Renal pelvis (tissue), 12 donors: ENCODE results near the gene TOP3B. TPM values are rescaled to one million over a fixed set of nuclear protein-coding genes. Genes with fewer than 3 reads are reported as not detected.

Experiments
- DNase-seq: peaks from one replicate; pipeline ENCODE4 v3.0.0-alpha.2; 2013
- long read RNA-seq, 16 experiments: transcript quantifications; one replicate each; lab custom pipeline, GENCODE V29; 2026
- polyA plus RNA-seq, 3 donors: library from polyadenylated mRNA; unstranded; fragments of 120-200 nt; gene quantifications; one replicate each; pipeline ENCODE4 v1.2.1, GENCODE V29; 2013; ENCODE audit not compliant: insufficient read length in 3 of 3

The TOP3B gene
- polyA plus RNA-seq: 10 to 100 TPM; 26.8 to 50.3 (median 41.0) TPM
- long read RNA-seq, donor 1, partial matches to known transcripts: 0 of 2 reads
- long read RNA-seq, donor 1, other reads (novel, unspliced or antisense): 0 of 2 reads
- long read RNA-seq, donor 2, partial matches to known transcripts: 9 of 10 reads
- long read RNA-seq, donor 2, other reads (novel, unspliced or antisense): 0 of 10 reads
- long read RNA-seq, donor 3, partial matches to known transcripts: 9 of 9 reads
- long read RNA-seq, donor 3, other reads (novel, unspliced or antisense): 0 of 9 reads
- long read RNA-seq, donor 4, full-length matches to known transcripts: 3 of 15 reads
- long read RNA-seq, donor 4, partial matches to known transcripts: 12 of 15 reads
- long read RNA-seq, donor 4, other reads (novel, unspliced or antisense): 0 of 15 reads
- long read RNA-seq, donor 5: 0 reads
- long read RNA-seq, donor 6, full-length matches to known transcripts: 1 of 1 reads
- long read RNA-seq, donor 6, partial matches to known transcripts: 0 of 1 reads
- long read RNA-seq, donor 6, other reads (novel, unspliced or antisense): 0 of 1 reads
- long read RNA-seq, donor 7, partial matches to known transcripts: 6 of 6 reads
- long read RNA-seq, donor 7, other reads (novel, unspliced or antisense): 0 of 6 reads
- long read RNA-seq, donor 8, partial matches to known transcripts: 6 of 6 reads
- long read RNA-seq, donor 8, other reads (novel, unspliced or antisense): 0 of 6 reads
- long read RNA-seq, donor 9, partial matches to known transcripts: 14 of 17 reads
- long read RNA-seq, donor 9, other reads (novel, unspliced or antisense): 0 of 17 reads
- long read RNA-seq, donor 10, partial matches to known transcripts: 10 of 10 reads
- long read RNA-seq, donor 10, other reads (novel, unspliced or antisense): 0 of 10 reads
- long read RNA-seq, donor 11: 0 reads
- long read RNA-seq, donor 12, partial matches to known transcripts: 17 of 17 reads
- long read RNA-seq, donor 12, other reads (novel, unspliced or antisense): 0 of 17 reads
- long read RNA-seq, donor 13, partial matches to known transcripts: 6 of 8 reads
- long read RNA-seq, donor 13, other reads (novel, unspliced or antisense): 0 of 8 reads
- long read RNA-seq, donor 14, partial matches to known transcripts: 6 of 8 reads
- long read RNA-seq, donor 14, other reads (novel, unspliced or antisense): 0 of 8 reads
- long read RNA-seq, donor 15, full-length matches to known transcripts: 3 of 25 reads
- long read RNA-seq, donor 15, partial matches to known transcripts: 22 of 25 reads
- long read RNA-seq, donor 15, other reads (novel, unspliced or antisense): 0 of 25 reads
- long read RNA-seq, donor 16, partial matches to known transcripts: 23 of 23 reads
- long read RNA-seq, donor 16, other reads (novel, unspliced or antisense): 0 of 23 reads

GRCh38 chr22:21982338-21982965, at the start of gene TOP3B:
Gene TOP3B, minus strand, starts transcription at chr22:21982787. Its CDS starts 7,078 bp downstream, at chr22:21975709.
- peak; percentile 71 for DNase-seq

GRCh38 chr22:22031183-22031945, 48.8 kb upstream of the TOP3B start:
- no peak for DNase-seq

- DNase-seq: no peak
Observed at GRCh38 chr22:22030493-22031182, 48.1 kb upstream of the TOP3B start.

DNA sequence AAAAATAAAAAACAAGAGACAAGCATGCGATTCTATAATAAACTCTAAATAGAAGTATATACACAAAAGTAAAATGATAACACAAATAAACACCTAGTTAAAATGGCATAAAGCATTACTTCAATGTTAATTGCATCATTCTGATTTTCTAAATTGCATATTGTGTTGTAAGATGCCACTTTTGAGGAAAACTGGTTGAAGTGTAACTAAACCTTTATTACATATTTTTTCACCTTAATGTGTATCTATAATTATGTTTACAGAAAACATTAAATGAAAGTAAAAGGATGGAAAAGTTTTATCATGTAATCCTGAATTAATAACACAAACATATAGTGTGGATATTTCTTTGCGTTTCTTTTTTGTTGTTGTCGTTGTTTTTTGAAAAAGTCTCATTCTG, 45.4 kb upstream of the TOP3B start:
- DNase-seq: no peak

DNA sequence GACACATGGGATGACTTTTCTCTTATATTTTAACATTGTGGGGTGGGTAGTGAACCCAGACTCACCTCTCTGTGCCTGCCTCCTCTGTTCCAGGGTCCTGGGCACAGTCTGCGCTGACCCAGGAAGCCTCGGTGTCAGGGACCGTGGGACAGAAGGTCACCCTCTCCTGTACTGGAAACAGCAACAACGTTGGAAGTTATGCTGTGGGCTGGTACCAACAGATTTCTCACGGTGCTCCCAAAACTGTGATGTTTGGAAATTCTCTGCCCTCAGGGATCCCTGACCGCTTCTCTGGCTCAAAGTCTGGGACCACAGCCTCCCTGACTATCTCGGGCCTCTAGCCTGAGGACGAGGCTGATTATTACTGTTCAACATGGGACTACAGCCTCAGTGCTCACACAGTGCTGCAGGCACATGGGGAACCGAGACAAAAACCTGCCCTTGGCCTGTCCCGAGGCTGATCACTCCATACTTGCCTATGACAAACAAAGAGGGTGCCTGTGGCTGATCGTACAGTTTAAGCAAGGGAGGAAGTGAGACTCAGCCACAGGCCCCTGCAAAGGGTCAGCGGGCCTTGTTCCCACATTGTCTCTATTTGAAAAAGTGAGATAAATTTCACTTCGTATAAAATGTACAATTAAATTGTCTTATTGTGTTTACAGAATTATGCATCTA, 43.7 kb upstream of the TOP3B start:
- no peak for DNase-seq

DNA sequence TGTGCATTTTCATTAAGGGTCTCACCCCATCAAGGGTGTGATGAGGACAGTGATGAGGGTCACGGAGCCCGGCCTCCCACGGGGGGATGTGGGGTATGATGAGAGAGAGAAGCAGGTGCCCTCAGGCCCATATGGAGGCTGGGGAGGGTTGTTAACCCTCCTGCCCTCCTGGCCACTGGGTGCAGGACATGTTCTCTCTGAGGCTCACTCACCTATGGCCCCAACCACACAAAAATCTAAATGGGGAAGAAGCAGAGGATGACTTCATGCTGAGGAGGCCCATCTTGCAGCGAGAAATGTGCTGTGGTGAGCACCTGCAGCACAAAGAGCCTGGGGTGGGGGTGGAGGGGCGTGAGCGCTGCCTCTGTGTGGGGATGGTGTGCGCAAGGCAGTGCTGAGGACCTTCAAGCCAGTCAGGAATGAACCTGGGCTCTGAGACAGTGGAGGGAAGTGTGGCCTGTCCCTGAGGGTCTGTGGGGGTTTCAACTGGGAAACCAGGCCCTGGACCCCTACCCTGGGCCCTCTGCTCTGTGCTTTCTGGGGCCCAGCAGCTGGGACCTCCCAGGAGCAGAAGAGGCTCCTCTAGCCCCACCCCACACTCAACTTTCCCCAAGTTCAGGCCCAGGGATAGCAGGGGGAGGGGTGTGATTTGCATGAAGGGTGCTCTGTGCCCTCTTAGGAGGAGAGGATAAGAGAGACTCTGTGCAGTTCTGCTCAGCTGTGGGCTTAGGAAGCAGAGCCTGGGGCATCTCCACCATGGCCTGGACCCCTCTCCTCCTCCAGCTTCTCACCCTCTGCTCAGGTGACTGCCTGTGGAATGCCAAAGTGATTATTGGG, 43.0 kb upstream of the TOP3B start:
- DNase-seq: no peak

DNA sequence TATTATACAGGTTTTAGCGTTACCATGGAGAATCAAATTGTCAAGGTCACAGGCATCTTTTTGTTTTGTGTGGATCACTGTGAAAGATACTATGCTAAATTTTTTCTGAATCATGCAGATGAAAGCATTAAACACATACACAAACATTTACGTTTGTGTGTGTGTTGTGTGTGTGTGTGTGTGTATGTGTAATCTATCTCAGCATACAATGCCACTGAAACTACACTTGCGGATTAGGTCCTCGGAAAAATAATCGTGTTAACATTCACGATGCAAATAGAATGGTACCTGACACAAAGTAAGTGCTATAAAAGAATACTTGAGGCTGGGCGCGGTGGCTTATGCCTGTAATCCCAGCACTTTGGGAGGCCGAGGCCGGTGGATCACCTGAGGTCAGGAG, 41.9 kb upstream of the TOP3B start:
- DNase-seq: no peak

DNA sequence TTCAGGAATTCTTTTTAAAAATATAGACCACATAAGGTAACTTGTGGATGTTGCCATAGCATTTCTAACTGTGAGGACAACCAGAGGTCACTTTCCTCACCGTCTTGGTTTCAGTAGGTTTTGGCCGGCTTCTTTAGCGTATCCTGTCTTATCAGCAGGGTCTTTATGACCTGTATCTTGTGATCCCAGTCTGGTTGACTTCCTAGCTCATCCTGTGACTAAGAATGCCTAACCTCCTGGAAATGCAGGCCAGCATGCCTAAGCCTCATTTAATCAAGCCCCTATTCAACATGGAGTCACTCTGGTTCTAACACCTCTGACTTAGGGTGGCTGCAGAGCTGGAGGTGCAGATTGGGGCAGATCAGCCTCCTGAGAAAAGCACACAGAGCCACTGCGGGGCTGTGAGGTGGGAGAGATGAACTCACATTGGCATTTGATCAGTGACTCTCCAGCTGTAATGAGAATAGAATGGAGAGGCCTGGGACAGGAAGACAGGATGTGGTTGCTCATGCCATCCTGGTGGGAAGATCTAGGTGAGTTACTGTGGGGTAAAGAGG, 41.1 kb upstream of the TOP3B start:
- no peak for DNase-seq

DNA sequence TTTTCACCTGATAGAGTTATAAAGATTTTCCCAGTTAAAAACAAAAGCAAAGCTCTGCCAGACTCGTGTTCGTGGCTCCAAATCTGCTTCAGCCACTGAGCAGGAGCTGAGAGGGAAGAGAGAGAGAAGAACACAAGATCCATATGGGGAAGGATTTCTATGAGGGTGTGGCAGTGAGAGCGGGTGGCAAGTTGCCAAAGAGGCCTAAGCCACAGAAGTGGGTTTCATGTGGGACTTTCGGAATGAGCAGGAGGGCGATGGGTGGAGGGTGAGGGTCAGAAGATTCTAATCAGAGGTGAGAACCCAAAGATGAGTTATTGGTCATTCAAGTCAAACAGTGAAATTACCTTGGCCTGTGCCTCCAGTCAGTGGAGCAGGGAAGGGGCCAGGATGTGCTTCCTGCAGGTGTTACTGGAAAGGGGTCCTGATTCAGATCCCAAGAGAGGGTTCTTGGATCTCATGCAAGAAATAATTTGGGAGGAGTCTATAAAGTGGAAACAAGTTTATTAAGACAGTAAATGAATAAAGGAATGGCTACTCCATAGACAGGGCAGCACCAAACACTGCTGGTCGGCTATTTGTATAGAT, 40.5 kb upstream of the TOP3B start:
- DNase-seq: no peak

- DNase-seq: no peak
Observed at GRCh38 chr22:22022255-22022840, 39.8 kb upstream of the TOP3B start.

- DNase-seq: no peak
Observed at GRCh38 chr22:22021162-22021750, 38.7 kb upstream of the TOP3B start.

- DNase-seq: no peak
Observed at GRCh38 chr22:22020425-22020852, 37.9 kb upstream of the TOP3B start.

DNA sequence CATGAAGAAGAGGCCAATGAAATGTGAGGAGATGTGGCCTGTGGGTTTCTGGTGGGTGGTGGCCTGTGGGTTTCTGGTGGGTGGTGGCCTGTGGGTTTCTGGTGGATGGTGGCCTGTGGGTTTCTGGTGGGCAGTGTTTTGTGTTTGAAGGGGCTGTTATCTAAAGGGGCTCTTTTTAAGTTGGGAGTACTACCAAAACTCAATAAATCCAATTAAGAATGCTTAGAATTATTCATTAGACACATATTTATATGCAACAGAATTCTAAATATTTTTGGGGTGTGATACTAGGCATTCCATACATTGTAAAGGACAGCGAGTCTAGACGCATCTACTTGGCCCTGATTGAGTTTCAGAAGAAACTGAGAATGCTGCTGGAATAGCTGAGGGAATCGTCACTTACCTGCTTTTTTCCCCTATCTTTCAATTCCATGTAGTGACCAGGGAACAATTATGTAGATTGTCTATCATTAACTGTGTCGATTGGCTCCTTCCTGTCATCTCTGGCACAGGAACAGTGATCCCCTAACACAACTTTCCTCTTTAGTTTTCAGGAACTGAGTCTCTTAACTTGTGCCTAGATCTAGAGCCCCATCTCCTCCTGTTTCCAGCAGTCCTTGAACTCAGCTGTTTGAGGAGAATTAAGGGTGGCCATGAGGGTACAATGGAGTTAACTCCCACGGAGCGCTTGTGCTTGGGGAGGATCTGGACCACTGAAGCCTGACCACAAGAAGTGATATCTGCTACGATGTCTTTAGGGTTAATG, 37.3 kb upstream of the TOP3B start:
- no peak for DNase-seq

GRCh38 chr22:22018825-22019658, 36.5 kb upstream of the TOP3B start:
- DNase-seq: no peak

GRCh38 chr22:22015631-22016030, 33.0 kb upstream of the TOP3B start:
- no peak for DNase-seq
